Right forelimb (tissue), 1 donor: ENCODE measurements around the gene KCNIP3.
A peak's percentile ranks its signal among the peaks of the same experiment; 100 is the strongest.
"Not testable (repeated sequence)": the region's sequence is repeated elsewhere in the genome, so short reads cannot be mapped to it uniquely, and the experiment has no call there.

Source experiments
- DNase-seq: peaks from one replicate; pipeline ENCODE4 v3.0.0-alpha.2; 2018

KCNIP3 gene

GRCh38 chr2:95372216-95372829 is 75.2 kb downstream of the KCNIP3 start:
- DNase-seq = no peak

DNA sequence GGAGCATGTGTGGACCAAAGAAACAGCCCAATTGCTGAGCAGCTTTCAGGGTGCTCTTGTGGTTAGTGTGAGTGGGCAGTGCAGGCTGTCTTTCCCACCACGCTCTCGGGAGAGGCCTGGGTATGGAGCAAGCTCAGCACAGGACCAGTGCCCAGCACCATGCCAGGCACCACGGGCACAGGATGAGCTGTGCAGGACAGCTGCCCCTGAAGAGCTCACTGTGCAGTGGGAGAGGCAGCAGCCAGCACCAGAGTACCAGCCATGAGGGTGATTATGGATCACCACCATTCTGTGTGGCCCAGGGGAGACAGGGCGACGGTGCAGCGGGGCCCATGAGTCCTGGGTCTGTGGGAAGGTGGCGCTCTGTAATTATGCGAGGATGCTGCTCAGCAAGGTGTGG is 75.7 kb downstream of the KCNIP3 start:
- no peak for DNase-seq

- DNase-seq = no peak
Observed at GRCh38 chr2:95374029-95374428, 76.9 kb downstream of the KCNIP3 start.

- DNase-seq = peak; percentile 25
Observed at GRCh38 chr2:95374451-95374920, 77.3 kb downstream of the KCNIP3 start.

DNA sequence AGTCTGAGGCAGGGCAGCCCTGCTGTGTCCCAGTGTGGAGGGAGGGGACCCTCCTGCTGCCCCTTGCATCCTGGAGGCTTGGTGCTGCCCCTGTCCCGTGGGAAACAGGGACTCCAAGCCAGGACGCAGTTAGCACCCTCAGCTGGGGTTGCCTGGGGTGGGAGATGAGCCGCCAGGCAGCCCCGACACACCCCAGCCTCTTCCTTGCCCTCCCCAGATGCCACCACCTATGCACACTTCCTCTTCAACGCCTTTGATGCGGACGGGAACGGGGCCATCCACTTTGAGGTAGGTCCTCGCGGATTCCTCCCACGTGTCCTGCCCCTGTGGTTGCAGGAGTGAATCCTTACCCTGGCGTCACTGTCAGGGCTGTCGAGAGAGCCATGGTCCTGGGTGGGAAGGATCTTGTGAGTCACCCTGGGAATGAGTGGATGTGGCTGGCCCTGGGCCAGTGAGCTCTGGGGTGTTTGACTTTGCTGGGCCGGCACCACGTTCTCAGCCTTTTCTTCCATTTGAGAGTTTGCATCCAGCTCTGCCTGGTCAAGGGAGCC is 77.8 kb downstream of the KCNIP3 start:
- DNase-seq = no peak

DNA sequence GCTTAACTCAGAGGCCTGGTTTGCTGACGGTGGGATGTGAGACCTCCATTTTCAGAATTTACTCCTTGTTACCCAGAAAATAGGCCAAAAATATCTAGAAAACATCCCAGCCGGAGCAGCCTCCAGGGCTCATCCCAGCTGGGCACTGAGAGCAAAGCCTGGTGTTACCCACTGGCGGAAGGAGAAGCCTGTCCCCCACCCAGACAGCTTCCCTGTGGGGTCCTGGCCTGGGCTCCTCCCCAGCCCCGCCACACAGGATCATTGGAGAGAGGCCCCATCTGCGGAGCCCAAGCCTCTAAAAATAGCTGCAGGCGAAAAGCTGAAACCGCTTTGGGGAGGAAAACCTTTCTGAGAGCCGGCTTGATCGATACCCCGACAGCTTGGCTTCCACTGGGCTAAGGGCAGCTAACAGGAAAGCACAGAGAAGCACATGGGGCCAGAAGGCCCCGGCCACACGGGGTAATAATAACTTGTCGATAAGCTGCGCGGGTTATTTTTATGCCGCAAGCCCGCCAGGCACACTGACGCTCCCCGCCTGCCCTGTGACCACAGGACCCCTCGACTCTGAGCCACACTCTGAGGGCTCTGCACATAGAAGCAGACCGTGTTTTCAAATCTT is 78.5 kb downstream of the KCNIP3 start:
- no peak for DNase-seq

DNA sequence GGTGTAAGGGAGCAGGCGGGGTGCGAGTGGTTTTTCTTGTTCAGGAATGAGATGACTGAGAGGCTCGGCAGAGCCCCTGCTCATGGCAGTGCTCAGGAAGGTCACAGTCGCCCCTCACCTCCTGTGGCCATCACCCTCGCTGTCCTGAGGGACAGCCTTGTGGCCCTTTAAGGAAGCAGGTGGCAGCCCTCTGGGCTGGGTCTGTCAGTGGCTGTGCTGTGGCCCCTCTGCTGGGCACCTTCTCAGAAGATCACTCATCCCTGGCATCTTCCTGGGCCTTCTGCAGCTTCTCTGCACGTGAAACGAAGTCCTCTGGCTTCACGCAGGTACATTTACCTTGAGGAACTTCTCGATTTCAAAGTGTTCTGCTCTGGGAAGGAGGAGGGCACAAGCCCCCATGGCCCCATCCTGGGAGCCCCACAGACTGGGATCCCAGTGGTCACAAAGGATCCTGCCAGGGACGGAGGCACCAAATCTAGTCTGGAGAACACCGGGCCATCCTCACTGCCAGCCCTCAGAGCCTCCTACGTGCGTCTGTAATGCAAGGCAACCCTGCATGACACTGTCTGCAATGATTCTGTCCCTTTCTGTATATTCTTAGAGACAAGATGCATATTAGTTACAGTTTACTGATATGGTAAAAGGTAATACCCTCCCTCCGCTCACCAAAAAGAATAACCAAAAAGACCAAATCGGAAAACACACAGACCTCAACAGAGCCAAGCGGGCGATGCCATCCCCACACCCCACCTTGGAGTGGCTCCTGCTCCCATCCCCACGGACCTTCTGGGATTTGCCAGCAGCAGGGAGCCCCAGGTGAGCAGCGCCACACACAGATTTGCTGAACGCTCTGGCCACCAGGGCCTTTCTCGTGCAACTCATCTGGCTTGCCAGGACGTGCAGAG is 79.4 kb downstream of the KCNIP3 start:
- DNase-seq = no peak

DNA sequence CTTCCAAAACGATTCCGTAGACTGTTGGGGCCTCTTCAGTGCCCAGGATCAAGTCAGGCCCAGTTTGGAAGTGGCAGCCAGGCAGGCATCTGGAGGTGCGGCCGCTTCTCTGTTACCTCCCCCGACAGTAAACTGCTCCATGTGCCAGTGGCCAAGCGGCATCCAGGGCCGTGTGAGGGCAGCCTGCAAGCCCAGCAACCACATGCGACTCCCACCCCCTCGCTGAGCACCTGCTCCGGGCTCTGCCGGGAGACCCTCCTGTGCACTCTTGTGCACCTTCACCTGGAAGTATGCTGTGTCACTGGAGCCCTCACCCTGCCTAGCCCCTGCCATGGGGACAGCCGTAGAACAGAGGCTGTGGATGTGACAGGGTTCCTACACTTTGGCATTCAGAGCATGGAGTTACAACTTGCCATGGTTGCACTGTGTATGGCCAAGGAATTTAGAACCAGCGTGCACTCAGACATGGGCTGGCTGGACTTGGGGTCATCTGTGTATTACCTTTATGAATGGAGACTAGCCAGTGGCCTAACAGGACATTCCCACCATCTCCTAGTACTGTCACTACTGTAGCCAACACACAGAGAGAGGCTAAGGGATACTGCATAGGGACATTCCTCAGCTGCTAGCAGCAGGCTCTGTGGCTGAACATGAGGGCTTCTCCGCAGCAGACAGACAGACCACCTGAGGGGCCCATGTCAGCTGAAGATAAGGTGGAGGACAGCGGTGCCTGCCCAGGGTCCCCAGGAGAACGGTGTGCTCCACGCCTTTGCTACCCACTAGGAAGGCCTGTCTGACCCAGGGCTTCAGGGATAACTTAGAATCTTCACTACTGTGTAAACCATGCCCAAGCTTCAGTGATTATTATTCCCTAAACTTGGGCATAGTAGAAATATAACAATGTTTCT is 80.3 kb downstream of the KCNIP3 start:
- DNase-seq = no peak

DNA sequence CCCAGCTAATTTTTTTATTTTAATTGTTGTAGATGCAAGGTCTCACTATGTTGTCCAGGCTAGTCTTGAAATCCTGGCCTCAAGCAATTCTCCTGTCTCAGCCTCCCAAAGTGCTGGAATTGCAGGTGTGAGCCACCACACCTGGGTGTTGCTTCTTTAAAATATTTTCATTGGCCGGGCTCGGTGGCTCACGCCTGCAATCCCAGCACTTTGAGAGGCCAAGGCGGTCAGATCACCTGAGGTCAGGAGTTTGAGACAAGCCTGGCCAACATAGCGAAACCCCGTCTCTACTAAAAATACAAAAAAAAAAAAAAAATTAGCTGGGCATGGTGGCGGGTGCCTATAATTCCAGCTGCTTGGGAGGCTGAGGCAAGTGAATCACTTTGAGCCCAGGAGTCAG is 81.1 kb downstream of the KCNIP3 start:
- not testable (repeated sequence) for DNase-seq

DNA sequence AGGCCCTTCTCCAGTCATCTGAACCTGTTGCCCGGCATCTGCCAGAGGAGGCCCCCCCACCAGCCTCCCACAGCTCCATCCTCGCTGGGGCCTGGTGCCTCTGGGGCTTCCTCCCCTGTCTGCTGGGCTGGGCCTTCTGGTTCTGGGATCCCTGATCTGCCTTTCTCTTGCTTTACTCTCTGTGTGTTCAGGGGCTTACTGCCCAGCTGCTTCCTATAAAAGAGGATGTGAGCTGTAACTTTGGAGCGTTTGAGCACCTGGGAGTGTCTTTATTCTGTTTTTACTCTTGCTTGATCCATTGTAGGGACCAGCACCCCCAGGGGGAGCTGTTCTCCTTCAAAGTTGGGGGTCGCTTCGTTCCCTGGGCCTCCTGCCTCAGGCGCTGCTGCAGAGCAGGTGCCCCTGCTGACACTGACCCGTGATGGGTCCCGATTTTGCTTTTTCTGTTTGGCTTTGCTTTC is 82.3 kb downstream of the KCNIP3 start:
- DNase-seq = no peak

DNA sequence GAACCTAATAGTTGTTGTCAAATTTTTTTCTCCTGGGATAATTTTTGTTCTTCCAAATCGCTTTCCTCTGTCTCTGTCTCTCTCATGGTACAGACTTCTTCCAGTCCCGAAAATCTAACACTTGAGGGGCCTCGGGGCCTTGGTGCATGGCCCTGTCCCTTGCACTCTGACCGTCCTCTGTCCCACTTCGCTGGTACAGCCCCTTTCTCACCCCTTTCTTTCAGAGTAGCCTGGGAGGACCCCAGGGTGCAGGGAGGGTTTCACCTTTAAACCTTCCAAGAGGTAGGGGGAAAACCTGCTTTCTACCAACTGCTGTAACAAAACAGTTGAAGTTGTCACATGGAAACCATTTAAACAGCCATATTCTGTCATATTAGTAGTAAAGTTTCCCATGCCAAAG is 83.1 kb downstream of the KCNIP3 start:
- no peak for DNase-seq

DNA sequence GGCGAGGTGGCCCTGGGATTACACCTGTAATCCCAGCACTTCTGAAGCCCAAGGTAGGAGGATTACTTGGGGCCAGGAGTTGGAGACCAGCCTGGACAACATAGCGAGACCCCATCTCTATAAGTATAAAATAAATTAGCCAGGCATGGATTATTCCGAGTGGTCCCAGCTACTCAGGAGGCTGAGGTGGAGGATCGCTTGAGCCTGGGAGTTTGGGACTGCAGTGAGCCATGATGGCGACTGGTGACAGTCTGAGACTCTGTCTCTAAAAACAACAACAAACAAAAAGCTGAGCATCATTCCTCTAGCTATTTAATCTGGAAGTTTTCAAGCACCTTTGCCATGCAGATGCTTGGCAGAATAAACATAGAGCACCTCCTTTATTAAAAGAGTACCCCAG is 83.6 kb downstream of the KCNIP3 start:
- DNase-seq = no peak

- no peak for DNase-seq
Observed at GRCh38 chr2:95381212-95382191, 84.4 kb downstream of the KCNIP3 start.

GRCh38 chr2:95382192-95382591 is 85.0 kb downstream of the KCNIP3 start:
- no peak for DNase-seq

GRCh38 chr2:95382686-95383634 is 85.8 kb downstream of the KCNIP3 start:
- DNase-seq = no peak

DNA sequence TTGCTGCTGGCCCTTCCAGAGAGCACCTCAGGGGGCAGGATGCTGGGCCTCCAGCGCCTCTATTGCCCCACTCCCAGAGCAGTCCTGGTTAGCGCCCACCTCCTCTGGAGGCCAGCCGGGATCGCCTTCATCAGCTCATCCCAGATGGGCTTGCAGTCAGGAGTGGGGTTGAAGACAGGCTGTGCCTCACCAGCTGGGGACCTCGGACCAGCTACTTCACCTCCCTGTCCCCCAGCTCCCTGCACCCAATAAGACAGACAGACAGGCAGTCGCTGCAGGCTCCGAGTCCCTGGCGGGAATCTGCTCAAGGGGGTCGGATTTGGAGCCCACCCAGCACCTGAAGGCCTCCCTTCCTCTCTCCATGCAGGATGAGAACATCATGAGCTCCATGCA is 86.5 kb downstream of the KCNIP3 start:
- DNase-seq = no peak

DNA sequence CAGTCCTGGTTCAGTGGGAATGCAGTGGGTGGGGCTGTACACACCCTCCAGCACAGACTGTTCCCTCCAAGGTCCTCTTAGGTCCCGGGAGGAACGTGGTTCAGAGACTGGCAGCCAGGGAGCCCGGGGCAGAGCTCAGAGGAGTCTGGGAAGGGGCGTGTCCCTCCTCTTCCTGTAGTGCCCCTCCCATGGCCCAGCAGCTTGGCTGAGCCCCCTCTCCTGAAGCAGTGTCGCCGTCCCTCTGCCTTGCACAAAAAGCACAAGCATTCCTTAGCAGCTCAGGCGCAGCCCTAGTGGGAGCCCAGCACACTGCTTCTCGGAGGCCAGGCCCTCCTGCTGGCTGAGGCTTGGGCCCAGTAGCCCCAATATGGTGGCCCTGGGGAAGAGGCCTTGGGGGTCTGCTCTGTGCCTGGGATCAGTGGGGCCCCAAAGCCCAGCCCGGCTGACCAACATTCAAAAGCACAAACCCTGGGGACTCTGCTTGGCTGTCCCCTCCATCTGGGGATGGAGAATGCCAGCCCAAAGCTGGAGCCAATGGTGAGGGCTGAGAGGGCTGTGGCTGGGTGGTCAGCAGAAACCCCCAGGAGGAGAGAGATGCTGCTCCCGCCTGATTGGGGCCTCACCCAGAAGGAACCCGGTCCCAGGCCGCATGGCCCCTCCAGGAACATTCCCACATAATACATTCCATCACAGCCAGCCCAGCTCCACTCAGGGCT is 87.9 kb downstream of the KCNIP3 start:
- no peak for DNase-seq

GRCh38 chr2:95385570-95385984 is 88.4 kb downstream of the KCNIP3 start:
- no peak for DNase-seq

DNA sequence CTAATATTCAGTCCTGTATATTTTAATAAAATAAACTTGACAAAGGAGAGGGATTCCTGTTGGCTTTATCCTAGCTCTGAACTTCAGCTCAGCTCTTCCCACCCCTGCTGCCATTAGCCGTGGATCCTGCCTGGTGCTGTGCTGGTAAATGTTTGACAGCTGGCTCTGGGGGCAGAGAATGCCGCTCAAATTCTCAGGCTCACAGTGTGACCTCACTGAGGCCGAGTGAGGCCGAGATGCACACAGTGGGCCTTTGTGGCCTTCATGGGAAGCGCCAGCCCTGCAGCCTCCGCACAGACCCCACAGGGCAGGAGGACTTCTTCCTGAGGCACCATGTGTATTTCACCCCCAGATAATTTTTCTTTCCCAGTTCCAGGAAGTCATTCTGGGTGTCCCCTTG is 88.9 kb downstream of the KCNIP3 start:
- no peak for DNase-seq
